Stimulated activated CD8-positive, alpha-beta memory T cell treated with anti-CD3 and anti-CD28 coated beads, Interleukin-4, amount 100 ng/mL, for 48 hours (primary cell): ENCODE data around the gene ANKRD12.

ENCODE experiments used
- DNase-seq: peaks from one replicate; pipeline ENCODE4 v3.0.0-alpha.2; 2020

The ANKRD12 gene

DNA sequence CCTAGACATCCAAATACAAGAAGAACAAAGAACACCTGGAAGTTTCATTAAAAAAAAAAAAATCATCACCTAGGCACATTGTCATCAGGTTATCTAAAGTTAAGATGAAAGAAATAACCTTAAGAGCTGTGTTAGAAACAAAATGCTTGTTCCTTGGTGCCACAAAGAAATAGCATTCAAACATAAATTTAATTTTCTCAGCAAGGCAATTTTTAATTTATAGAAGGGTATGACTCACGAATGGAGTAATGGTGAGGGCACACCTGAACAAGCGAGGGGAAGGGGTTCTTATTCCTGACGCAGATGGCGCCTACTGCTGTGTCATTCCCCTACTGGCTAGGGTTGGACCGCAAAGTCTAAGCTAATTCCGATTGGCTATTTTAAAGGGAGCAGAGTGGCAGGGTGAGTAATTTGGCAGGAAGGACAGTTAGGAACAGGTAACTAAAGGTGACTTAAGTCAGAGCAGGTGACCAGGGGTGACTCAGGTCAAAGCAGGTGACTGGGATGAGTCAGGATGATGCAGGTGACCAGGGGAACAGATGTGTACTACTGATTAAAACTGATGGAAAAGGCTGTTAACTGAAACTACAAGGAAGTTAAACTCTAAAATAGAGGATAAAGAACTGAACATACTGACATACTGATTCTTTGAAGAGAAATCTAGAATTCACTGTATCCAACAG is 167.9 kb downstream of the ANKRD12 start:
- DNase-seq: no peak

GRCh38 chr18:9319333-9319732 is 182.8 kb downstream of the ANKRD12 start:
- no peak for DNase-seq

DNA sequence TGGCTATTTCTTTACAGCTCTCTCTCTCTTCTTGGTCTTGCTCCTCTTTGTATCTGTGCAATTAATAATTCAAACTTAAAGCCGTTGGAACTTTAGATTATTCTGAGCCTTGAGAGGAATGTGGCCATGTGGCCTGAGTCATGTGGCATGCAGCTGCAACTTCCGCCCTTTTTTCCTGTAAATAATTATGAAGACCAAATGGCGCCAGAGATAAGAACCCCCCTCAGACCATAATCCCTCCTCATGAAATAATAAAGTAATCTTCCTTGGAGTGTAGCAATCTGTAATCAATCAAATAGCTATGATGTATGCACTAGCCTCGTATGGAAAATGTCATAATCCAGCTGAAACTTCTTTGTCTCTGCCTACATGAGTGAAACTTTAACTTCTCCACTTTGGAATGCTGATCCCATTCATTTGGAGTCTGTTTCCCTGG is 184.5 kb downstream of the ANKRD12 start:
- DNase-seq: no peak

- DNase-seq: no peak
Observed at GRCh38 chr18:9321736-9322135, 185.2 kb downstream of the ANKRD12 start.

GRCh38 chr18:9322744-9323143 is 186.2 kb downstream of the ANKRD12 start:
- no peak for DNase-seq

DNA sequence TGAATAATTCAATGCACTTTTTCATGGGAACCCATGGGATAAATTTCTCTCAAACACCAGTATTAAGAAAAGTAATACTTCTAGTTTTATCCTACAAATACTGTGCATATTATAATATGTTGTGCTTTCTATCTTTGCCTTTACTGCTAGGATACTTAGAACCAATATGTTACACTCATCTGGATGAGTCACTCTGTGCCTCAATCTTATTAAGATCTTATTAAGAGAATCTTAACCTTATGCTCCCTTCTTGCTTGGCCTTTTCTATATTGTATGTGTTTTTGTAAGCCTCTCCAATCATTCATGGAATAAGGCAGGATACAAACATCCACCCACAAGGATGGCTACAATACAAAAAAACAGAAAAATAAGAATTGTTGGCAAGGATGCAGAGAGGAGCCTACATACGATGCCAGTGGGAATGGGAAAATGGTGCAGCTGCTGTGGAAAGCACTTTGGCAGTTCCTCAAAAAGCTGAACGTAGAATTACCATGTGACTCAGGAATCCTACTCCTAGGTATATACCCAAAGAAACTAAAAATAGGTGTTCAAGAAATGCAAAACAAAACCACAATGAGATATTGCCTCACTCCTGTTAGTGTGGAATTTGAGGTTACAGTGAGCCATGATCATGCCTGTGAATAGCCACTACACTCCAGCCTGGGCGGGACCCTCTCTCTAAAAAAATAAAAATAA is 187.3 kb downstream of the ANKRD12 start:
- DNase-seq: no peak

DNA sequence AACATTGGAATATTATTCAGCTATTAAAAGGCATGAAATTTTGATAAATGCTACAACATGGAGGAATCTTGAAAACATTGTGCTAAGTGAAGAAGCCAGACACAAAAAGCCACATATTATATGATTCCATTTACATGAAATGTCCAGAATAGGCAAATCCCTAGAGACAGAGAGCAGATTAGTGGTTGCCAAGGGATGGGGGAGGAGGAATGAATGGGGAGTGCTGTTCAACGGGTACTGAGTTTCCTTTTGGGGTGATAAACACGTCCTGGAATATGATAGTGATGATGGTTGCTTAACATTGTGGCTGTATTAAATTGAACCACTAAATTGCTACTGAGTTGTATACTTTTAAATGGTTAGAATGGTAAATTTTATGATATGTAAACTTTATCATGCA is 189.1 kb downstream of the ANKRD12 start:
- no peak for DNase-seq

GRCh38 chr18:9328776-9329175 is 192.2 kb downstream of the ANKRD12 start:
- no peak for DNase-seq

- no peak for DNase-seq
Observed at GRCh38 chr18:9329471-9329870, 192.9 kb downstream of the ANKRD12 start.

DNA sequence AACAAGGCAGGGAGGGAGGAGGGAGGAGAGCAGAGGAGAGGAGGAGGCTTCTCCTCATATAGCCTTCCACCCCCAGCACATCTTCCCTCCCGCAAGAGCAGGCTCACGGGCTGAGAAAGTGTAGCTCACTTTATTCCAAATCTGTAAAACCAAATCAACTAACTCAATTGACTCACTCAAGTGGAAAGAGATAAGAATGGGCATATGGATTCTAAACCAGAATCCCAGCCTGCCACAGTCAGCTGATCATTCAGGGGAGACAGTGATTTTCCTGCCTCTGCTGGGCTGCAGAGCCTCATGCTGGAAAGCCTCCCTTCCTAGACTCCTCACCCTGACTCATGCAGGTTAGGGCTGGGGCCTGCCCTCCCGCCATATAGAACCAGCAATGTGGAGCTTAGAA is 193.8 kb downstream of the ANKRD12 start:
- no peak for DNase-seq

GRCh38 chr18:9333441-9334328 is 197.1 kb downstream of the ANKRD12 start:
- peak; percentile 43 for DNase-seq

- peak; percentile 94 for DNase-seq
Observed at GRCh38 chr18:9334329-9334972, 197.9 kb downstream of the ANKRD12 start, which contains the start of gene TWSG1. TSS of gene TWSG1 (plus strand) at chr18:9334773. CDS start at chr18:9337230, 2,457 bp downstream.

DNA sequence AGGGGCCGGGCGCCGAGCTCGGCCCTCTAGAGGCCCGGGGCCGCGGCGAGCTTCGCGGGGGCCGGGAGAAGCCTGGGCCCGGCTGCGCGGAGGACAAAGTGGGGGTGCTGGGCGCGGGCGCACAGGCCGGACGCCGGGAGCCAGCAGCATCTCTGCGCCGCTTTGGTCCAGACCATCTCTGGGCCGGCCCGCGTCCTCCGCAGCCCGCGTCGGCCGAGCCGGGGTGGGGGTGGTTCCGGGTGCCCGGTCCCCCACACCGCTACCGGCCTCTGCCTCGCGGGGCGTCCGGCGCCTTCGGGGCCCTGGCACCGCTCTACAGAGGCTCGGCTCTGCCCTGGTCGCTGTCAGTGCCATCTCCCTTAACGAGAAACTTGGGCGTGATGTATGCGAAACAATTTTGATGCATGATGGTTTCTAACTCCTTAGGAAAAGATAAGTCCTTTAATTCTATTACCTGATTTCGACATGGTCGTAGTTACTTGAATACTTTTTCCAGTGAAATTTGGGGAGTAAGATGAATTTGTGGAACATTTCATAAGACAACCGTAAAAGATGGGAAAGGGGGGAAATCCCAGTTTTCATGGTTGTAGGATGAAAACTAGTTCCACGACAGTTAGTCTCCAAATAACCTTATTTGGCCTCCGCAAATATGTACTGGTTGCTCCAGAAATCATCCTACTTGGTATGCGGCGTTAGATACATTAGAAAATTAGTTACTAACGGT is 198.6 kb downstream of the ANKRD12 start:
- DNase-seq: peak; percentile 50
